ENCODE results near the gene RALGPS1. TPM values are rescaled to one million over a fixed set of nuclear protein-coding genes. Genes with fewer than 3 reads are reported as not detected.

RALGPS1 gene
- total and polyA plus RNA-seq, 4 experiments from 2014 or later: 0.84 to 10.3 (median 5.8) TPM

DNA sequence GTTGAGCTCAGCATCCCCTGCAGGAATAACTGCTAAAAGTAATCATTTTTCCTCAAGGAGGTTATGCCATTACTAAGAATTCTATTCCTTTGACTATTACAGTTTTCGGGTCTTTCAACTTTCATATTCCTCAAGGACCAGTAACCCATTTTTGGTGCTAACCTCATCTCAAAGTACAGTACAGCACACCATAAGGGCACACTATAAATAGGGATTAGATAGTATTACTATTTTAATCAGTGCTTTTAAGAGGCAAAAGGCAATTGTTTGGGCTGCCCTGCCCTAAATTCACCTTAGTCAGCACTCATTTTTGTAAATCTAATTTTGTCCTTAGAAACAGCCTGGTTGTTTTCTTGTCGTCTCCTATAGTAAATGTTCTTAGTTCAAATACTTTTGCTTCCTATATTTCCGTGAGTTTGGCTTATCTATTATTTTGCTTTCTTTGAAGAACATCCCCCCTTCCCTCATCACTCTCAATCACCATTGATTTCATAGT, 336.4 kb downstream of the RALGPS1 start:
- DNase-seq: no peak
- Mint-ChIP-seq H3K27me3 (peaks cover 5 to 6% of the 10 kb centered on the region in 2 donors), H3K4me3 (no peak overlapping the region), H3K4me1 (no peaks in the 10 kb centered on the region), H3K36me3 (peaks cover 0 to 5% of the 10 kb centered on the region in 2 donors), H3K27ac (no peak overlapping the region), H3K9me3 (no peaks in the 10 kb centered on the region)
- Histone ChIP-seq H3K4me1 (ENCODE audit: insufficient read depth, low read length) (no peaks in the 10 kb centered on the region), H3K9me3 (ENCODE audit: control insufficient read depth in 1 of 2, low read length in 2 of 2) (no peaks in the 10 kb centered on the region), H3K27me3 (ENCODE audit: insufficient read depth, low read length) (no peaks in the 10 kb centered on the region), H3K36me3 (ENCODE audit: insufficient read depth, low read length) (no peaks in the 10 kb centered on the region), H3K4me3 (ENCODE audit: low read length in 2 of 2) (no peak overlapping the region), H3K27ac (ENCODE audit: low read depth, low read length) (no peak overlapping the region)
- intact Hi-C loops (cut with micrococcal nuclease): no loop called here
- ChIA-PET CTCF (ENCODE audit: partially characterized antibody) (no interaction called here), POLR2A (ENCODE audit: partially characterized antibody) (interaction anchor here (1.1 kb wide), 1 partner anchor 200 kb away, joined by 3 read pairs; the partner anchor contains the start of genes LRSAM1 and RPL12)

GRCh38 chr9:127252410-127253318, 338.1 kb downstream of the RALGPS1 start:
- intact Hi-C loops (cut with micrococcal nuclease): no loop called here
- ChIA-PET POLR2A (ENCODE audit: partially characterized antibody) (no interaction called here), CTCF (ENCODE audit: partially characterized antibody) (no interaction called here)
- no peaks in the 10 kb centered on the region for H3K36me3 ChIP-seq (ENCODE audit: insufficient read depth, low read length)
- no peaks in the 10 kb centered on the region for H3K9me3 ChIP-seq (ENCODE audit: control insufficient read depth in 1 of 2, low read length in 2 of 2)
- Mint-ChIP-seq H3K9me3 (no peaks in the 10 kb centered on the region), H3K27ac (no peak overlapping the region), H3K36me3 (peaks cover 0 to 5% of the 10 kb centered on the region in 2 donors), H3K27me3 (peaks cover 5 to 6% of the 10 kb centered on the region in 2 donors), H3K4me3 (no peak overlapping the region), H3K4me1 (no peaks in the 10 kb centered on the region)
- H3K4me1 ChIP-seq (ENCODE audit: insufficient read depth, low read length): no peaks in the 10 kb centered on the region
- no peak for DNase-seq
- H3K4me3 ChIP-seq (ENCODE audit: low read length in 2 of 2): no peak overlapping the region
- no peak overlapping the region for H3K27ac ChIP-seq (ENCODE audit: low read depth, low read length)
- H3K27me3 ChIP-seq (ENCODE audit: insufficient read depth, low read length): no peaks in the 10 kb centered on the region

- no peaks in the 10 kb centered on the region for H3K36me3 ChIP-seq (ENCODE audit: insufficient read depth, low read length)
- DNase-seq: no peak
- no peaks in the 10 kb centered on the region for H3K9me3 ChIP-seq (ENCODE audit: control insufficient read depth in 1 of 2, low read length in 2 of 2)
- ChIA-PET CTCF (ENCODE audit: partially characterized antibody) (no interaction called here), POLR2A (ENCODE audit: partially characterized antibody) (no interaction called here)
- no peaks in the 10 kb centered on the region for H3K4me1 ChIP-seq (ENCODE audit: insufficient read depth, low read length)
- Mint-ChIP-seq H3K9me3 (no peaks in the 10 kb centered on the region), H3K27ac (no peak overlapping the region), H3K36me3 (peaks cover 0 to 5% of the 10 kb centered on the region in 2 donors), H3K4me1 (no peaks in the 10 kb centered on the region), H3K27me3 (peaks cover 5 to 6% of the 10 kb centered on the region in 2 donors), H3K4me3 (no peak overlapping the region)
- no peak overlapping the region for H3K4me3 ChIP-seq (ENCODE audit: low read length in 2 of 2)
- intact Hi-C loops (cut with micrococcal nuclease): no loop called here
- no peaks in the 10 kb centered on the region for H3K27me3 ChIP-seq (ENCODE audit: insufficient read depth, low read length)
- no peak overlapping the region for H3K27ac ChIP-seq (ENCODE audit: low read depth, low read length)
These were observed 338.9 kb downstream of the RALGPS1 start for GRCh38 chr9:127253446-127253845.

DNA sequence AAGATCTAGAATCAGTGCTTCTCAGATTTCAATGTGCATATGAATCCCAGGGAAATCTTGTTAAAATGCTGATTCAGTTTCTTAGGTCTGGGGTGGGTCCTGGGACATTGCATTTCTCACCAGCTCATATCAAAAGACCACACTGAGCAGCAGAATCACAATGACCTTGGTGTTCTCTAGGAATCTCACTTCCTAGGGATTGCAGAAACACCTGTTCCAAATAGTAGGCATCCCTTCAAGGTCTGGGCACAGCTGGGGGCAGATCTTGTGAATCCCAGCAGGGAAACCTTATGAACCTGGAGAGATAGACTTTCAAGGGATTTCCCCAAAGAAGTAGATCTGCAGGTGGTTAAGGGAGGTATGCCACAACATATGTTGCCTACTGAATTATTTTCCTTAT, 341.1 kb downstream of the RALGPS1 start:
- peaks cover 0 to 5% of the 10 kb centered on the region in 2 donors for H3K36me3 Mint-ChIP-seq
- Histone ChIP-seq H3K36me3 (ENCODE audit: insufficient read depth, low read length) (no peaks in the 10 kb centered on the region), H3K9me3 (ENCODE audit: control insufficient read depth in 1 of 2, low read length in 2 of 2) (no peaks in the 10 kb centered on the region), H3K4me1 (ENCODE audit: insufficient read depth, low read length) (no peaks in the 10 kb centered on the region), H3K4me3 (ENCODE audit: low read length in 2 of 2) (no peak overlapping the region), H3K27ac (ENCODE audit: low read depth, low read length) (no peak overlapping the region), H3K27me3 (ENCODE audit: insufficient read depth, low read length) (no peaks in the 10 kb centered on the region)
- CTCF ChIA-PET (ENCODE audit: partially characterized antibody): no interaction called here
- peak overlapping the region in 1 of 7 donors; percentile 23 for H3K27ac Mint-ChIP-seq
- POLR2A ChIA-PET (ENCODE audit: partially characterized antibody): no interaction called here
- H3K27me3 Mint-ChIP-seq: peaks cover 2 to 6% of the 10 kb centered on the region in 2 donors
- intact Hi-C loops (cut with micrococcal nuclease): no loop called here
- H3K4me1 Mint-ChIP-seq: no peaks in the 10 kb centered on the region
- no peak for DNase-seq
- no peaks in the 10 kb centered on the region for H3K9me3 Mint-ChIP-seq
- H3K4me3 Mint-ChIP-seq: no peak overlapping the region

GRCh38 chr9:127256324-127256723, 341.7 kb downstream of the RALGPS1 start:
- CTCF ChIA-PET (ENCODE audit: partially characterized antibody): no interaction called here
- Histone ChIP-seq H3K4me1 (ENCODE audit: insufficient read depth, low read length) (no peaks in the 10 kb centered on the region), H3K4me3 (ENCODE audit: low read length in 2 of 2) (no peak overlapping the region), H3K27me3 (ENCODE audit: insufficient read depth, low read length) (no peaks in the 10 kb centered on the region), H3K27ac (ENCODE audit: low read depth, low read length) (no peak overlapping the region), H3K9me3 (ENCODE audit: control insufficient read depth in 1 of 2, low read length in 2 of 2) (no peaks in the 10 kb centered on the region), H3K36me3 (ENCODE audit: insufficient read depth, low read length) (no peaks in the 10 kb centered on the region)
- POLR2A ChIA-PET (ENCODE audit: partially characterized antibody): no interaction called here
- Mint-ChIP-seq H3K36me3 (peaks cover 0 to 5% of the 10 kb centered on the region in 2 donors), H3K27ac (no peak overlapping the region), H3K4me3 (no peak overlapping the region), H3K4me1 (no peaks in the 10 kb centered on the region), H3K9me3 (no peaks in the 10 kb centered on the region), H3K27me3 (peaks cover 2 to 6% of the 10 kb centered on the region in 2 donors)
- intact Hi-C loops (cut with micrococcal nuclease): no loop called here
- no peak for DNase-seq

DNA sequence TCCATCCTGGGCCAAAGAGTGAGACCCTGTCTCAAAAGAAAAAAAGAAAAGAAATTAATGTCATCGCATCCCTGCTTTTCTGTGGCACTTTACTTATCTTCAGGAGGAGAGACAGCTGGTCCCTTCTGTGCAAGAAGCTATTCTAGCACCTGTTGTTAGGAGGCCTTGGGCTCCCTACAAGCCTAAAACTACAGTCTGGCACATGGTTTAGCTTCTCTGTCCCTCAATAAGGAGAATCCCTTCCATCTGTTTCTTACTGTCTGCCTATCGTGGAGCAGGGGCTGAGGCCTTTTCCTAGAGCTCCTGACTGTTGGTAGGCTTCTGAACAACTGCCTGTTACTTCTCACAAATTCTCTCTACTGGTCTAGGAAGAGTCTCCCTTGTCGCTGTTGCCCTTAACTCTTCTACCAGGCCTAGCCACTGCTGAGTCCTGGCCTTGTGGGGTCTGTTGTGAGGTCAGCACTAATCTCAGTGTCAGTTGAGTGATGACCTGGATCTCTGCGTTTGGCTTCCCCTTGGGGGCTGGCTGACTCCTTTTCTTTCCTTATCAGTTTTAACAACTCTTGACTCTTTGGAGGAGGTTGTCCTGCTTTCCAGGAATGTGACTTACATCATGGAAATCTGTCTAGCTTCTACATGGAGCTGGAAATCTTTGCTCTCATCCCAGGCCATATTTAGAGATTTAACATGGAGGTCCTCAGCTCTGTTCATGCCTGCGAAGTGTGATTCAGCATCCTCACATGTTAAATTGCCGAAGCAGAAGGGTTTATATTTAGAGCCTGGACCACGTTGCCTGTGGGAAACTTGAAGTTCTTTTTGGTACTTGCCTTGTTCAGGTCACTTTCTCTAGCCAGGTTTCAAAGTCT, 344.3 kb downstream of the RALGPS1 start:
- Histone ChIP-seq H3K4me1 (ENCODE audit: insufficient read depth, low read length) (no peaks in the 10 kb centered on the region), H3K4me3 (ENCODE audit: low read length in 2 of 2) (no peak overlapping the region), H3K27ac (ENCODE audit: low read depth, low read length) (no peak overlapping the region), H3K36me3 (ENCODE audit: insufficient read depth, low read length) (no peaks in the 10 kb centered on the region), H3K9me3 (ENCODE audit: control insufficient read depth in 1 of 2, low read length in 2 of 2) (no peaks in the 10 kb centered on the region), H3K27me3 (ENCODE audit: insufficient read depth, low read length) (no peaks in the 10 kb centered on the region)
- CTCF ChIA-PET (ENCODE audit: partially characterized antibody): interaction anchor here (0.9 kb wide), 1 partner anchor 197 kb away, joined by 3 read pairs; no protein-coding TSS in a partner anchor
- no peak overlapping the region for H3K4me3 Mint-ChIP-seq
- no peaks in the 10 kb centered on the region for H3K27me3 Mint-ChIP-seq
- no peaks in the 10 kb centered on the region for H3K36me3 Mint-ChIP-seq
- POLR2A ChIA-PET (ENCODE audit: partially characterized antibody): no interaction called here
- intact Hi-C loops (cut with micrococcal nuclease): no loop called here
- DNase-seq: no peak
- H3K4me1 Mint-ChIP-seq: no peaks in the 10 kb centered on the region
- no peak overlapping the region for H3K27ac Mint-ChIP-seq
- no peaks in the 10 kb centered on the region for H3K9me3 Mint-ChIP-seq

DNA sequence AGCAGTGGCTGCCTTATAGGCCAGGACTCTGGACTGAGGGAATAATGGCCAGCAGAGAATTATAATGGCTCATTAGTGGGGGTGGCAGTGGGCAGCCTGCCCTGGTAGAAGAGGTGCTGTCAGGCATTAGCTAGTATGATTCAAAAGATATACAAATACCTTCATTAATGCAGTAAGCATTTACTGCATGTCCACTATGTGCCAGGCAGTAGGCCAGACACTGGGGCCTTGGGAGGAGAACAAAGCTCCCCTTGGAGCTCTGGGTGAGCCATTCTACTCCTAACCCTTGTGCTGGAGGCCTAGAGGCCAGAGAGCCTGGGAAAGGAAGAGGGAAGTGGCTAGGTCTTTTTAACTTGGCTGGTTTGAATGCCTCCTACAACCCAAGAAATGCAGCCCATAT, 348.0 kb downstream of the RALGPS1 start:
- POLR2A ChIA-PET (ENCODE audit: partially characterized antibody): no interaction called here
- no peaks in the 10 kb centered on the region for H3K27me3 ChIP-seq (ENCODE audit: insufficient read depth, low read length)
- H3K4me1 Mint-ChIP-seq: no peaks in the 10 kb centered on the region
- no peak overlapping the region for H3K4me3 Mint-ChIP-seq
- H3K36me3 Mint-ChIP-seq: no peaks in the 10 kb centered on the region
- H3K27ac ChIP-seq (ENCODE audit: low read depth, low read length): no peak overlapping the region
- CTCF ChIA-PET (ENCODE audit: partially characterized antibody): no interaction called here
- H3K27me3 Mint-ChIP-seq: no peaks in the 10 kb centered on the region
- no peaks in the 10 kb centered on the region for H3K9me3 ChIP-seq (ENCODE audit: control insufficient read depth in 1 of 2, low read length in 2 of 2)
- H3K4me3 ChIP-seq (ENCODE audit: low read length in 2 of 2): no peak overlapping the region
- DNase-seq: no peak
- intact Hi-C loops (cut with micrococcal nuclease): no loop called here
- no peaks in the 10 kb centered on the region for H3K4me1 ChIP-seq (ENCODE audit: insufficient read depth, low read length)
- no peak overlapping the region for H3K27ac Mint-ChIP-seq
- no peaks in the 10 kb centered on the region for H3K36me3 ChIP-seq (ENCODE audit: insufficient read depth, low read length)
- H3K9me3 Mint-ChIP-seq: no peaks in the 10 kb centered on the region
